GM19395 (cell line): Measurements from ENCODE around the gene GDF15.
"Not testable (repeated sequence)": the region's sequence is repeated elsewhere in the genome, so short reads cannot be mapped to it uniquely, and the experiment has no call there.

Experiments
- ATAC-seq: cut with Tn5 transposase; IDR thresholded peaks from one replicate; pipeline ENCODE4 v1.9.1; 2021; ENCODE audit warnings: mild to moderate bottlenecking, moderate library complexity; ENCODE audit not compliant: unreplicated experiment

The GDF15 gene

DNA sequence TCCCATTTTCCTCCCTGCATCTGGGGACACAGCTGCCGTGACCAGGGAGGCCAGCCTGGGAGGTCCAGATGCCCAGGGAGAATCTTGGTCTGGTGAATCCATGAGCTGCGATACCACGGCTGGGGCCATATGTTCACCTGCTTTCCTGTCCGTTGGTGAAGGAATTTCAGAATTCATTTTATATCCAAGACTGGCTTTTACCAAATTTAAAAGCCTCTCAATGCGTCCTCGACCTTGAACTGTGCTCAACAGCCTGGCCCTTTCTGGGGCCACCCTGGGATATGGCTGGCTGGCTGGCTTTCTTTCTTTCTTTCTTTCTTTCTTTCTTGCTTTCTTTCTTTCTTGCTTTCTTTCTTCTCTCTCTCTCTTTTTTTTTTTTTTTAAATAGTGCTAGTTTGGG is 22.2 kb upstream of the GDF15 start:
- ATAC-seq: no peak

- not testable (repeated sequence) for ATAC-seq
Observed at GRCh38 chr19:18364277-18364825, 21.6 kb upstream of the GDF15 start.

DNA sequence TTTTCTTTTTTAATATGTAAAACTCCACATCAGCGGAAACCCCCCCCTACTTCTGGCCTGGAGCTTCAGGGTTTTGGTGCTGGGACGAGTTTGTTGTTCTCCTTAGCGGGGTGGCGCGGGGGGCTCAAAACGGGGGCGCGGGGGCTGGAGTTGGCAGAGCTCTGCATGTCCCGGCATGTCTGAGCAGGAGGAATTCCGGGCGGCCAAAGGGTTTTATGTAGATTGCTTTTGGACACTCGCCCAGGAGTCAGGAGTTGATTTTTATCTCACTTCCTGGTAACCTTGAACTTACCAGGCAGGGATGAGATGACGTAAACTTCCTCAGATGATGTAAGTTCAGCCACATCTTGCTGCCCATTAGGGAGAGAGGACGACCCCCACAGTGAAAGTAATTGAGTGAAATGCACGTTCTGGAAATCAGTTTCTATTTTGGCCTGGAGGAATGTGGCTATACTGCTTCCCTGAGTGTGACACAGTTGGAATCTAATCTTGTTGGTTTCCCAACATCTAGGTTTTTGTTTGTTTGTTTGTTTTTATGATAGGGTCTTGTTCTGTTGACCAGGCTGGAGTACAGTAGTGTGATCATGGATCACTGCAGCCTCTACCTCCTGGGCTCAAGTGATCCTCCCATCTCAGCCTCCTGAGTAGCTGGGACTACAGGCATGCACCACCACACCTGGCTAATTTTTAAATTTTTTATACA is 21.0 kb upstream of the GDF15 start:
- no peak for ATAC-seq

- ATAC-seq: no peak
Observed at GRCh38 chr19:18366021-18366435, 19.9 kb upstream of the GDF15 start.

GRCh38 chr19:18368504-18369222 is 17.3 kb upstream of the GDF15 start:
- no peak for ATAC-seq

DNA sequence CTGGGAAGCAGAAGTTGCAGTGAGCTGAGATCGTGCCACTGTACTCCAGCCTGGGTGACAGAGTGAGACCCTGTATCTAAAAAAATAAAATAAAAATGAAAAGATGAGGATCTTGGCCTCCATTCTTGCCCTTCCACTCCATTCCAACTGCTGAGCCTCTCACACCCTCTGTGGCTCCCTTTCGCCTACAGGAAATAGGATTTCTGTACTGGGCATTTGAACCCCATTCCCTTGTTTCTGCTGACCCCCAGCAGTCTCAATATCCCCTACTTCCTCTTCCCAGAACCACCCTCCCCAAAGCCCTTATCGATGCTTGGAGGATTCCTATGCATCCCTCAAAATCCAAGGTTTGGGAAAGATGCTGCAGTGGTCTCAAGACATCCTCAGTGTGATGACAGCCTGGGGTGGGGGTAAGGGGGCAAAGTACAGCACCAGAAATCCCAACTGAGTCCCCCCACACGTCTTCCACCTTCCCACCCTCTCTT is 12.5 kb upstream of the GDF15 start:
- no peak for ATAC-seq

DNA sequence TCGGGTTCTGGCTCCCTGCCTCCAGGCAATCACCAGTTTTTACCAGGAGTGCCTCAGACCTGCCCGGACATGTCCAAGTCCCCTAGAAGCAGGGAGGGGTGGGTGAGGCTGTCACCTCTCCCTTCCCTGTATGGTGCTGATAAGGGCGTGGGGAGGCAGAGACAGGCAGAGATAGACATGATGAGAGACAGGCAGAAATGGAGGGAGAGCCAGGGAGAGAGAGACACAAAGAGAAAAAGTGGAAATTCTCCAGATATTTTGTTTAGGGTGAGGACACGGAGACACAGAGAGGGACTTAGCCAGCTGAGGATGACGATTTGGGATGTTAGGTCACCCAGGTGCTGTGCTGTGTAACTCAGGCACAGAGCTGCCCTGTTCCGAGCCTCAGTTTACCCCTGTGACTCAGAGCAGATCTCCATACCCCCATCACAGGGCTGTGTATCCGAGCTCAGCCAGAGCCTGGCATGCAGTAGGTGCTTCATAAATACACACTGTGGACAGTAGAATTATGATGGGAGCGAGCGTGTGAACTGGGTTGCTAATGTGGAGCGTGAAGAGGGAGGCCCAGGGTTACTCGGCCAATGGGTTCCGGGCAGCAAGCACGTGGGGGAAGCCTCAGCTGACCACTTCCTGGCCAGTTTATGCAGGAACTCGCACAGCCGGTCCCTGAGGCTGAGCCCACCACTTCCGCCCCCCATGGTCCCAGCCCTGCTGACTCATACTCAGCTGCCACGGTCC is 11.9 kb upstream of the GDF15 start:
- ATAC-seq: peak; percentile 83

- no peak for ATAC-seq
Observed at GRCh38 chr19:18377026-18377425, 8.9 kb upstream of the GDF15 start.

DNA sequence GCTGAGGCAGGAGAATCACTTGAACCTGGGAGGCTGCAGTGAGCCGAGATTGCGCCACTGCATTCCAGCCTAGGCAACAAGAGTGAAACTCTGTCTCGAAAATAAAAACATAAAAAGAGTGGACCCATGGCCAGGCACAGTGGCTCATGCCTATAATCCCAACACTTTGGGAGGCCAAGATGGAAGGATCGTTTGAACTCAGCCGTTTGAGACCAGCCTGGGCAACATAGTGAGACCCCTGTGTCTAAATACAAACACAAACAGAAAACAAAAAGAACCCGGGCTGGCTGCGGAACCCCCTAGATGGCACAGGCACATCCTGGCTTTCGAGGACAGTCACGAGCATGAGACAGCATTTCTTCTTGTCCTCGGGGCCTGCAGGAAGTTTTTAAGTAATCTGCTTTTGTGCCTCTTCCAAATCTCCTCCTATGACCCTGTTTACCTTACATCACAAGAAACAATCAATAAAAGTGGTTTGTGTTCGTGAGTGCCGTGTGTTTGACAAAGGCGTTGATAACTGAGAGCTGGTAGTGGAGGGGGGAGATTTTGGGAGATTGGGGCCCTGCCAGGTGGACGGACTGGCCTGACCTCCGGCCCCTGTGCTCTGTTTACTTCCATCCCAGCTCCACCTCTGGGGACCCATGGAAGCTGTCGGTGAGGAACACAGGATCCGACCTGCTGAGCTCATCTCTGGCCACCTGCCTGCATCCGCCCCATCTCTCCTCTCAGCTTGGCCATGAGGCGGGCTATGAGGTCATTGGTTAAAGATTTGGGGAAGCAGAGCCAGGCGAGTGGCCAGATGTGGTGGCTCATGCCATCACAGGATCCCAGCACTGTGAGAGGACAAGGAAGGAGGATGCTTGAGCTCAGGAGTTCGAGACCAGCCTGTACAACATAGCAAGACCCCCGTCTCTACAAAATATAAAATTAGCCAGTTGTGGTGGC is 5.9 kb upstream of the GDF15 start:
- ATAC-seq: no peak

- ATAC-seq: no peak
Observed at GRCh38 chr19:18380843-18381242, 5.1 kb upstream of the GDF15 start.

DNA sequence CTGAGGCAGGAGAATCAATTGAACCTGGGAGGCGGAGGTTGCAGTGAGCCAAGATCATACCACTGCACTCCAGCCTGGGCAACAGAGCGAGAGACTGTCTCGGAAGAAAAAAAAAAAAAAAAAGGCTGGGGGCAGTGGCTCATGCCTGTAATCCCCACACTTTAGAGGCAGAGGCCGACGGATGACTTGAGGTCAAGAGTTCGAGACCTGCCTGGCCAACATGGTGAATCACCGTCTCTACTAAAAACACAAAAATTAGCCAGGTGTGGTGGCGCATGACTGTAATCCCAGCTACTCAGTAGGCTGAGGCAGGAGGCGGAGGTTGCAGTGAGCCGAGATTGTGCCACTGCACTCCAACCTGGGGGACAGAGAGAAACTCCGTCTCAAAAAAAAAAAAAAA is 2.3 kb upstream of the GDF15 start:
- not testable (repeated sequence) for ATAC-seq

- ATAC-seq: no peak
Observed at GRCh38 chr19:18384775-18385174, 1.2 kb upstream of the GDF15 start.

GRCh38 chr19:18385359-18385674 is 641 bp upstream of the GDF15 start:
- ATAC-seq: no peak

DNA sequence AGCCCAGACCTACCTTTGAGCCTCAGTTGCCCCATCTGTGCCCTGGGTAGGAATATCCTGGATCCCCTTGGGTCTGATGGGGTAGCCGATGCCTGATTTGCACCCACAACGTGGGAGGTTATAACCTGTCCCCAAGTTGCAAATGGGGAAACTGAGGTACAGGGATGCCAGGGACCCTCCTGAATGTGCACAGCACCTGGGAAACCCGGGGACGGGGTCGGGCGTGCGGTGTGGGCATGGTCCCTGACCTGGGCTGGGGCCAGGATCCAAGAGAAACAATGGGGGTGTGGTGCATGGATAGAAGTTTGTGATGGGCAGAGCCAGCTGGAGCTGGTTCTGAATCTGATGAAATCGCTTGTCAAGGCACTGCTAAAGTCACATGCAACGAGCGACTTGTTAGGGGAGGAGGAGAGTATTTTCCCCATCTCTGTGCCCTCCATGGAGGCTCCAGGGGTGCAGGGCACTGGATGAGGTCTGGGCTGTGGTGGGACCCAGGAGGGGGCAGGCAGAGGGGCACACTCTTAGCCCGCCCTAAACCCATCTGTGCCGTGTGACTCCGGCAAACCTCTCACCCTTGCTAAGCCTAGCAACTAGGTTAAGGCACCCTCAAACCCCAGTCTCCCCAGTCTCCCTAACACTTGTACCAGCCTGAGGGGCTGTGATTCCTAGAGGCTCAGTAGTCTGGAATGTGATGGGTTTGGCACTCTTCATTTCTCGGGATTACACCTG is 749 bp downstream of the GDF15 start:
- ATAC-seq: no peak

DNA sequence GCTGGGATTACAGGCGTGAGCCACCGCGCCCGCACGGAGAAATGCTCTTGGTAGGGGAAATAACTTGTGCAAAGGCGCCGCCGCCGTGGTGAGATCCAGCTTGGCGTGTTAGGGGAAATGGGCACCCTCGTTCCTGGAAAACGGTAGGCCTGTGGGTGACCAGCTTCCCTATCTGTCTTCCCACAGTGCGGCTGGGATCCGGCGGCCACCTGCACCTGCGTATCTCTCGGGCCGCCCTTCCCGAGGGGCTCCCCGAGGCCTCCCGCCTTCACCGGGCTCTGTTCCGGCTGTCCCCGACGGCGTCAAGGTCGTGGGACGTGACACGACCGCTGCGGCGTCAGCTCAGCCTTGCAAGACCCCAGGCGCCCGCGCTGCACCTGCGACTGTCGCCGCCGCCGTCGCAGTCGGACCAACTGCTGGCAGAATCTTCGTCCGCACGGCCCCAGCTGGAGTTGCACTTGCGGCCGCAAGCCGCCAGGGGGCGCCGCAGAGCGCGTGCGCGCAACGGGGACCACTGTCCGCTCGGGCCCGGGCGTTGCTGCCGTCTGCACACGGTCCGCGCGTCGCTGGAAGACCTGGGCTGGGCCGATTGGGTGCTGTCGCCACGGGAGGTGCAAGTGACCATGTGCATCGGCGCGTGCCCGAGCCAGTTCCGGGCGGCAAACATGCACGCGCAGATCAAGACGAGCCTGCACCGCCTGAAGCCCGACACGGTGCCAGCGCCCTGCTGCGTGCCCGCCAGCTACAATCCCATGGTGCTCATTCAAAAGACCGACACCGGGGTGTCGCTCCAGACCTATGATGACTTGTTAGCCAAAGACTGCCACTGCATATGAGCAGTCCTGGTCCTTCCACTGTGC is 2.4 kb downstream of the GDF15 start:
- ATAC-seq: peak; percentile 58

- ATAC-seq: no peak
Observed at GRCh38 chr19:18388960-18389725, 3.2 kb downstream of the GDF15 start.

DNA sequence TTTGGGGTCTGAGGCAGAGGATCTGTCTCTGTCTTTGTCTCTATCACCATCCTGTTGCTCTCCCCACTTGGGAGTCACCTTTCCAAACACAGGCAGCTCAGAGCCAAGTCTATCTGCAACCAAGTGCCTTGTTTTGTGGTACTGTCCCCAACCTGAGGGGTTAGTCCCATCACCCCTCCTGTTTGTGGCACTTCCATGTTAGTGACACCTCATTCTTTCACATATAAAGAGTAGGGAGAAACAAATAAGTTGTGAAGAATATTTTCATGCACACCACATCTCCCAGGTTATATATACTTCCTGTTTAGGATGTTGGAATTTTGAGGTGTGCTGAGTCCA is 3.7 kb downstream of the GDF15 start:
- no peak for ATAC-seq
